SK-N-SH (cell line): ENCODE results near the gene MLLT6. TPM values are rescaled to one million over a fixed set of nuclear protein-coding genes. Genes with fewer than 3 reads are reported as not detected.

ENCODE experiments used
- CTCF ChIA-PET: fragments of 300-600, 350-600 bp; formaldehyde crosslinking; extraction: SDS; loops from one replicate; lab custom pipeline; 2021; lab: Yijun Ruan, JAX
- POLR2A ChIA-PET: fragments of 350-600 bp; sonication (Branson Sonifier 250); formaldehyde crosslinking; extraction: SDS; loops from one replicate; lab custom pipeline; 2020; ENCODE audit warnings: antibody characterized with exemption, inconsistent platforms; lab: Yijun Ruan, JAX
- DNase-seq: peaks from one replicate; pipeline ENCODE4 v3.0.0; 2012
- H2AFZ ChIP-seq: fragments of 200-600 bp; sonication (generic); 2 replicates; pipeline ENCODE4 v1.8.1; 2016; ENCODE audit warnings: antibody characterized with exemption, mild to moderate bottlenecking, low read depth
- H3F3A ChIP-seq: fragments of 200-600 bp; sonication (generic); replicated peaks from 2 replicates; pipeline ENCODE3; 2016; ENCODE audit warnings: antibody characterized with exemption, mild to moderate bottlenecking; ENCODE audit not compliant: insufficient read depth
- H3K27ac ChIP-seq, 2 experiments: fragments of 200-500 bp in 1 of 2; fragments of 200-600 bp in 1 of 2; sonication (Bioruptor generic) in 1 of 2; sonication (generic), shearing (Covaris generic) in 1 of 2; 2 replicates each; pipeline versions ENCODE4 v1.5.1 to v1.6.1; 2014 to 2016; ENCODE audit warnings: low read depth in 2 of 2, inconsistent platforms in 1 of 2, low read length in 1 of 2, mild to moderate bottlenecking in 1 of 2, mixed read lengths in 1 of 2
- H3K27me3 ChIP-seq: fragments of 200-600 bp; sonication (generic), shearing (Covaris generic); 2 replicates; pipeline ENCODE4 v1.6.1; 2016; ENCODE audit warnings: mixed run types; ENCODE audit not compliant: insufficient read depth
- H3K36me3 ChIP-seq, 2 experiments: fragments of 200-500 bp in 1 of 2; fragments of 200-600 bp in 1 of 2; sonication (Bioruptor generic) in 1 of 2; sonication (generic) in 1 of 2; replicated peaks in 1 of 2; 2 replicates each; pipeline versions ENCODE3 to v1.5.1; 2014 to 2016; ENCODE audit warnings: low read length in 1 of 2, mild to moderate bottlenecking in 1 of 2; ENCODE audit not compliant: insufficient read depth in 2 of 2, control insufficient read depth in 1 of 2
- H3K4me1 ChIP-seq, 2 experiments: fragments of 200-500 bp in 1 of 2; fragments of 200-600 bp in 1 of 2; sonication (Bioruptor generic) in 1 of 2; sonication (generic), shearing (Covaris generic) in 1 of 2; 2 replicates each; pipeline versions ENCODE4 v1.5.1 to v1.6.1; 2014 to 2016; ENCODE audit warnings: low read depth in 1 of 2, low read length in 1 of 2, mixed run types in 1 of 2; ENCODE audit not compliant: insufficient read depth in 2 of 2, control insufficient read depth in 1 of 2
- H3K4me2 ChIP-seq: fragments of 200-600 bp; sonication (generic), shearing (Covaris generic); 2 replicates; pipeline ENCODE4 v1.6.1; 2017; ENCODE audit warnings: mixed run types
- H3K4me3 ChIP-seq, 2 experiments: fragments of 200-500 bp in 1 of 2; fragments of 200-600 bp in 1 of 2; sonication (Bioruptor generic) in 1 of 2; sonication (generic), shearing (Covaris generic) in 1 of 2; 2 replicates each; pipeline versions ENCODE4 v1.5.1 to v1.8.1; 2014 to 2016; ENCODE audit warnings: low read depth in 2 of 2, inconsistent platforms in 1 of 2, low read length in 1 of 2, mild to moderate bottlenecking in 1 of 2, mixed read lengths in 1 of 2, moderate library complexity in 1 of 2
- H3K79me2 ChIP-seq: fragments of 200-600 bp; sonication (generic); 2 replicates; pipeline ENCODE4 v1.8.1; 2017; ENCODE audit warnings: mild to moderate bottlenecking; ENCODE audit not compliant: insufficient read depth
- H3K9ac ChIP-seq: fragments of 200-600 bp; sonication (generic); 2 replicates; pipeline ENCODE4 v1.6.1; 2017; ENCODE audit warnings: mixed run types
- H3K9me2 ChIP-seq: fragments of 200-600 bp; sonication (generic); 2 replicates; pipeline ENCODE4 v1.6.1; 2017; ENCODE audit warnings: mixed run types
- H3K9me3 ChIP-seq: fragments of 200-600 bp; sonication (generic); 2 replicates; pipeline ENCODE4 v1.6.1; 2017; ENCODE audit warnings: mixed run types, mild to moderate bottlenecking, moderate library complexity
- H4K20me1 ChIP-seq: fragments of 200-600 bp; sonication (generic); 2 replicates; pipeline ENCODE4 v1.6.1; 2017; ENCODE audit warnings: mild to moderate bottlenecking, mixed run types; ENCODE audit not compliant: insufficient read depth
- CHD2 ChIP-seq: fragments of 150-350 bp; IDR thresholded peaks from 2 replicates; pipeline ENCODE4 v1.6.1; 2018; ENCODE audit warnings: low read length; ENCODE audit not compliant: partially characterized antibody
- FOXJ3 ChIP-seq: sonication (generic); formaldehyde crosslinking; IDR thresholded peaks from 2 replicates; pipeline ENCODE4 v1.5.1; 2020; ENCODE audit warnings: mild to moderate bottlenecking, missing genetic modification reagents
- MXI1 ChIP-seq: IDR thresholded peaks from 2 replicates; pipeline ENCODE4 v1.6.1; 2012; ENCODE audit warnings: mild to moderate bottlenecking, low read depth, low read length, improper control_type of control experiment
- NFIC ChIP-seq: IDR thresholded peaks from 2 replicates; pipeline ENCODE4 v1.4.0; 2012; ENCODE audit warnings: borderline replicate concordance
- NRF1 ChIP-seq: IDR thresholded peaks from 2 replicates; pipeline ENCODE4 v1.6.1; 2012; ENCODE audit warnings: low read depth, mild to moderate bottlenecking, low read length
- WGBS: methylation state at CpG from one replicate; pipeline ENCODE4 v1.1.6; 2017; ENCODE audit warnings: low lambda C conversion rate; 5-methylcytosine and 5-hydroxymethylcytosine counted together
- polyA plus RNA-seq, 3 experiments: library from polyadenylated mRNA; depleted of rRNA; stranded (reverse); fragments of >200 nt; gene quantifications; 2 replicates each; pipeline ENCODE4 v1.2.3, GENCODE V29; 2012
- TF ChIP-seq, protein P1 (sequence below): fragments of 150-350 bp; IDR thresholded peaks from 2 replicates; pipeline ENCODE4 v1.6.1; 2016; ENCODE audit warnings: mild to moderate bottlenecking, low read depth, low read length
- TF ChIP-seq, protein P2 (sequence below): fragments of 200-600 bp; sonication (generic); IDR thresholded peaks from 2 replicates; pipeline ENCODE4 v1.6.1; 2017; ENCODE audit warnings: antibody characterized with exemption, mild to moderate bottlenecking, moderate library complexity
- TF ChIP-seq, protein P3 (sequence below): fragments of 150-350 bp; IDR thresholded peaks from 2 replicates; pipeline ENCODE4 v1.6.1; 2017; ENCODE audit warnings: antibody characterized with exemption, low read length, low read depth, borderline replicate concordance
- TF ChIP-seq, protein P4 (sequence below): IDR thresholded peaks from 2 replicates; pipeline ENCODE4 v1.4.0; 2012; ENCODE audit warnings: low read depth, borderline replicate concordance

The MLLT6 gene
- polyA plus RNA-seq, 1 of the 3 experiments (the other 2 are of a cell fraction), result 41.5 TPM

DNA sequence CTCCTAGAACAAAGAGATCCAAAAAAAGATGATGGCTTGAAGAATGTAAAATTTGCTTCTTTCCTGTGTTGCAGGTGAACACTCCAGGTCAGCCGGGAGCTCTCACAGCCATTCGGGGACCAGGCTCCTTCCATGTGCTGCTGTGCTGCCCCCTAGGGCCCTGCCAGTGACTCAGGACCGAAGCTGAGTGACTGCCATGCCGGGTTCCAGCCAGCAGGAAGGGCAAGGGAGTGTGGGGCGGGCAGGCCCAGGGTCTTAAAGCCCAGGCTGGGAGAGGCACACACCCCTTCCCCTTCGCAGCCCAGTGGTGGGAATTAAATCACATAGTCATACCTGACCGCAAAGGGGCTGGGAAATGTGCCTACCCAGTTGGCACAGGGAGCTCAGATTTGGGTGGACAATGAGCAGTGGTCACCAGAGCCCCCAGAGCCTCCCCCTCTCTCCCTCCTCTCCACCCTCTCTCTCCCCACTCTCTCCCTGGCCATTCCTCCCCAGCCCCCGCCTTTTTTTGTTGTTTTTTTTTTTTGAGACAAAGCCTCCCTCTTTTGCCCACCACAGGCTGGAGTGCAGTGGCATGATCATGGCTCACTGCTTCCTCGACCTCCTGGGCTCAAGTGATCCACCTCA is 41.8 kb upstream of the MLLT6 start (continued):
- TF ChIP-seq, protein P1, sequence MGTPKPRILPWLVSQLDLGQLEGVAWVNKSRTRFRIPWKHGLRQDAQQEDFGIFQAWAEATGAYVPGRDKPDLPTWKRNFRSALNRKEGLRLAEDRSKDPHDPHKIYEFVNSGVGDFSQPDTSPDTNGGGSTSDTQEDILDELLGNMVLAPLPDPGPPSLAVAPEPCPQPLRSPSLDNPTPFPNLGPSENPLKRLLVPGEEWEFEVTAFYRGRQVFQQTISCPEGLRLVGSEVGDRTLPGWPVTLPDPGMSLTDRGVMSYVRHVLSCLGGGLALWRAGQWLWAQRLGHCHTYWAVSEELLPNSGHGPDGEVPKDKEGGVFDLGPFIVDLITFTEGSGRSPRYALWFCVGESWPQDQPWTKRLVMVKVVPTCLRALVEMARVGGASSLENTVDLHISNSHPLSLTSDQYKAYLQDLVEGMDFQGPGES, result no peak
- TF ChIP-seq FOXJ3 (CRISPR knock-in tag), result no peak
- no peak for TF ChIP-seq NRF1
- TF ChIP-seq, protein P2, sequence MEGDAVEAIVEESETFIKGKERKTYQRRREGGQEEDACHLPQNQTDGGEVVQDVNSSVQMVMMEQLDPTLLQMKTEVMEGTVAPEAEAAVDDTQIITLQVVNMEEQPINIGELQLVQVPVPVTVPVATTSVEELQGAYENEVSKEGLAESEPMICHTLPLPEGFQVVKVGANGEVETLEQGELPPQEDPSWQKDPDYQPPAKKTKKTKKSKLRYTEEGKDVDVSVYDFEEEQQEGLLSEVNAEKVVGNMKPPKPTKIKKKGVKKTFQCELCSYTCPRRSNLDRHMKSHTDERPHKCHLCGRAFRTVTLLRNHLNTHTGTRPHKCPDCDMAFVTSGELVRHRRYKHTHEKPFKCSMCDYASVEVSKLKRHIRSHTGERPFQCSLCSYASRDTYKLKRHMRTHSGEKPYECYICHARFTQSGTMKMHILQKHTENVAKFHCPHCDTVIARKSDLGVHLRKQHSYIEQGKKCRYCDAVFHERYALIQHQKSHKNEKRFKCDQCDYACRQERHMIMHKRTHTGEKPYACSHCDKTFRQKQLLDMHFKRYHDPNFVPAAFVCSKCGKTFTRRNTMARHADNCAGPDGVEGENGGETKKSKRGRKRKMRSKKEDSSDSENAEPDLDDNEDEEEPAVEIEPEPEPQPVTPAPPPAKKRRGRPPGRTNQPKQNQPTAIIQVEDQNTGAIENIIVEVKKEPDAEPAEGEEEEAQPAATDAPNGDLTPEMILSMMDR, result peak; percentile 73
- TF ChIP-seq CHD2, result peak; percentile 48
- TF ChIP-seq, protein P3, sequence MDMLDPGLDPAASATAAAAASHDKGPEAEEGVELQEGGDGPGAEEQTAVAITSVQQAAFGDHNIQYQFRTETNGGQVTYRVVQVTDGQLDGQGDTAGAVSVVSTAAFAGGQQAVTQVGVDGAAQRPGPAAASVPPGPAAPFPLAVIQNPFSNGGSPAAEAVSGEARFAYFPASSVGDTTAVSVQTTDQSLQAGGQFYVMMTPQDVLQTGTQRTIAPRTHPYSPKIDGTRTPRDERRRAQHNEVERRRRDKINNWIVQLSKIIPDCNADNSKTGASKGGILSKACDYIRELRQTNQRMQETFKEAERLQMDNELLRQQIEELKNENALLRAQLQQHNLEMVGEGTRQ, result no peak

DNA sequence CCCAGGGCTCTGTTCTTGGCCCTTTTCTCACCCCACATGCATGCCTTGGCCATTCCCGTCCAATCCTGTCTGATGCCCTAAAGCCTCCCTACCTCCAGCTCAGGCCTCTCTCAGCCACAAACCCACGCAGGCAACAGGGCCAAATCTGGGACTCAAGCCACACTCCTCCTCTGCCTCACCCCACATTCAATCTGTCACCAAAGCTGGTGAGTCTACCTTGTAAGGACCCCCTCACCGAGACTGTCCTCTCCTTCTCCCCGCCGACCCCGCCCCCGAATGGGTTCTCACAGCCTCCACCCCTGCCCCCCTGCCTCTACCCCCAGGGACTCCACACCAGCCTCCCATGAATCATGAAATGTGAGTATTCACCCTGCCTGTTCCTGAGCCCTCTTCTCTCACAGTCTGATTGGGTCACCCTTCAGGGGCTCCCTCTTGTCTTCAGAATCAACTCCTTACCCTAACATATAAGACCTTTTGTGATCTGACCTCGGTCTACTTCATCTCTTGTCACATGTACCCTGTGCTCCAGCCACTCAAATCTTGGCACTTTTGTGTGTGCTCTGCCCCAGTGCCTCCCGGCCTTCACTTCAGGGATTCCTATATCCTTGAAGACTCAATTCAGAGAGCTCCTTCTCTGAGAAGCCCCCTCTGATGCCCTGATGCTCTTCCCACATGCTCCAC is 41.0 kb upstream of the MLLT6 start:
- TF ChIP-seq, protein P1, result no peak
- TF ChIP-seq MXI1 (no peak), NFIC (no peak)
- TF ChIP-seq, protein P4, sequence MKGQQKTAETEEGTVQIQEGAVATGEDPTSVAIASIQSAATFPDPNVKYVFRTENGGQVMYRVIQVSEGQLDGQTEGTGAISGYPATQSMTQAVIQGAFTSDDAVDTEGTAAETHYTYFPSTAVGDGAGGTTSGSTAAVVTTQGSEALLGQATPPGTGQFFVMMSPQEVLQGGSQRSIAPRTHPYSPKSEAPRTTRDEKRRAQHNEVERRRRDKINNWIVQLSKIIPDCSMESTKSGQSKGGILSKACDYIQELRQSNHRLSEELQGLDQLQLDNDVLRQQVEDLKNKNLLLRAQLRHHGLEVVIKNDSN, result no peak
- Histone ChIP-seq H4K20me1 (no peaks in the 10 kb centered on the region), H3K27ac (no peak overlapping the region), H3K4me1 (peaks cover 0 to 2% of the 10 kb centered on the region in 2 experiments; a peak in 1 of 4 replicates), H2AFZ (no peak overlapping the region), H3K9ac (no peak overlapping the region), H3K27me3 (no peaks in the 10 kb centered on the region; the same call in 1 of the 2 replicates), H3K79me2 (no peaks in the 10 kb centered on the region), H3K36me3 (no peaks in the 10 kb centered on the region), H3K4me3 (no peak overlapping the region), H3K4me2 (no peak overlapping the region), H3K9me3 (no peaks in the 10 kb centered on the region), H3K9me2 (no peaks in the 10 kb centered on the region), H3F3A (no peaks in the 10 kb centered on the region)
- 89% methylated on average over 9 of the region's 9 CpGs for WGBS
- POLR2A ChIA-PET, result no interaction called here
- no peak for DNase-seq
- CTCF ChIA-PET, result interaction anchor here (0.7 to 12.2 kb wide), 38 partner anchors 8 to 246 kb away, joined by 3 to 111 read pairs (median 6); partner anchors contain the start of genes EPOP and SRCIN1
